HFF-Myc (cell line): ENCODE results near the gene ISLR.

Source experiments
- DNase-seq: peaks from one replicate; pipeline ENCODE4 v3.0.0-alpha.2; 2011; ENCODE audit warnings: low read depth; ENCODE audit errors: extremely low read depth
- H3K4me3 ChIP-seq: replicated peaks from 2 replicates; pipeline ENCODE4 v1.5.1; 2011; ENCODE audit warnings: low read depth, mild to moderate bottlenecking, control low read depth, low read length
- TF ChIP-seq, protein P1 (sequence below): IDR thresholded peaks from 2 replicates; pipeline ENCODE4 v1.5.1; 2012; ENCODE audit warnings: mild to moderate bottlenecking, low read depth, low read length, control low read depth; ENCODE audit errors: missing control alignments

The ISLR gene

DNA sequence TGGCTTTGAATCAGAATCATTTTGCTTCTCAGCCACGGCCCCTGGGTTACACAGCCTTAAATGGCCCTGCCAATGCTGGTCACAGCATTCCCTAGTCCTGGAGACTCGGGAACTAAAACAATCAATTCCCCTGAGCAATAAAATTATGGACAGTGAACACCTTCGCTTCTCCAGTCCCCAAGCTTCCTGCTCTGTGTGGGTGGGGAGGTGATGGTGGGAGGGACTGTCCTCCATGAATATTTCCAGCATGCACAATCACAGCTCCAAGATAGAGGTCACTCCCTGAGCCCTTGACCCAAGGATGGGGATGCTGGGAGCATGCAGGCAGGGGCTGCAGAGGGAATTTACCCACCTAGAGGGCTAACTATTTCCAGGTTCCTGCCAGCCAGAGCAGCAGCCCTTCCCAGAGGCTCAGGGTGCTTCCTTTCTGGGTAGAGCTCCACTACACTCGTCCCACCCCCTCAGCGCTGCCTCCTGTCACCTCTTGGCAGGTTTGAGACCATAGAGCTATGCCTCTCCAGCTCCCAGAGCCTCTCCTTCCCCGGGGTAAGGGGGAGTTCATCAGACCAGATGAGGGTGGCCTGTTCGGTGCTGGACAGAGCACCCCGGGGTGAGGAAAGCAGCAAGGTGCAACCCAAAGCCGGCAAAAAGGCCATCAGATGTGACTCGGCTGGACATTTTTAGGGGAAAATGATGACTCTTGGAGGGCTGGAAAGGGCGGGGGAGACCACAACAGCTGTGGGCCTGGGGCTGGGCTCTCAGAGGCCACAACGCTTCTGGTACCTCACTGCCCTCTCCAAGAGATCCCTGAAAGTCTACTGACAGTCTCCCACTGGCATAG is 48.1 kb downstream of the ISLR start:
- H3K4me3 ChIP-seq: no peak overlapping the region
- TF ChIP-seq, protein P1, sequence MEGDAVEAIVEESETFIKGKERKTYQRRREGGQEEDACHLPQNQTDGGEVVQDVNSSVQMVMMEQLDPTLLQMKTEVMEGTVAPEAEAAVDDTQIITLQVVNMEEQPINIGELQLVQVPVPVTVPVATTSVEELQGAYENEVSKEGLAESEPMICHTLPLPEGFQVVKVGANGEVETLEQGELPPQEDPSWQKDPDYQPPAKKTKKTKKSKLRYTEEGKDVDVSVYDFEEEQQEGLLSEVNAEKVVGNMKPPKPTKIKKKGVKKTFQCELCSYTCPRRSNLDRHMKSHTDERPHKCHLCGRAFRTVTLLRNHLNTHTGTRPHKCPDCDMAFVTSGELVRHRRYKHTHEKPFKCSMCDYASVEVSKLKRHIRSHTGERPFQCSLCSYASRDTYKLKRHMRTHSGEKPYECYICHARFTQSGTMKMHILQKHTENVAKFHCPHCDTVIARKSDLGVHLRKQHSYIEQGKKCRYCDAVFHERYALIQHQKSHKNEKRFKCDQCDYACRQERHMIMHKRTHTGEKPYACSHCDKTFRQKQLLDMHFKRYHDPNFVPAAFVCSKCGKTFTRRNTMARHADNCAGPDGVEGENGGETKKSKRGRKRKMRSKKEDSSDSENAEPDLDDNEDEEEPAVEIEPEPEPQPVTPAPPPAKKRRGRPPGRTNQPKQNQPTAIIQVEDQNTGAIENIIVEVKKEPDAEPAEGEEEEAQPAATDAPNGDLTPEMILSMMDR: no peak
- DNase-seq: no peak

DNA sequence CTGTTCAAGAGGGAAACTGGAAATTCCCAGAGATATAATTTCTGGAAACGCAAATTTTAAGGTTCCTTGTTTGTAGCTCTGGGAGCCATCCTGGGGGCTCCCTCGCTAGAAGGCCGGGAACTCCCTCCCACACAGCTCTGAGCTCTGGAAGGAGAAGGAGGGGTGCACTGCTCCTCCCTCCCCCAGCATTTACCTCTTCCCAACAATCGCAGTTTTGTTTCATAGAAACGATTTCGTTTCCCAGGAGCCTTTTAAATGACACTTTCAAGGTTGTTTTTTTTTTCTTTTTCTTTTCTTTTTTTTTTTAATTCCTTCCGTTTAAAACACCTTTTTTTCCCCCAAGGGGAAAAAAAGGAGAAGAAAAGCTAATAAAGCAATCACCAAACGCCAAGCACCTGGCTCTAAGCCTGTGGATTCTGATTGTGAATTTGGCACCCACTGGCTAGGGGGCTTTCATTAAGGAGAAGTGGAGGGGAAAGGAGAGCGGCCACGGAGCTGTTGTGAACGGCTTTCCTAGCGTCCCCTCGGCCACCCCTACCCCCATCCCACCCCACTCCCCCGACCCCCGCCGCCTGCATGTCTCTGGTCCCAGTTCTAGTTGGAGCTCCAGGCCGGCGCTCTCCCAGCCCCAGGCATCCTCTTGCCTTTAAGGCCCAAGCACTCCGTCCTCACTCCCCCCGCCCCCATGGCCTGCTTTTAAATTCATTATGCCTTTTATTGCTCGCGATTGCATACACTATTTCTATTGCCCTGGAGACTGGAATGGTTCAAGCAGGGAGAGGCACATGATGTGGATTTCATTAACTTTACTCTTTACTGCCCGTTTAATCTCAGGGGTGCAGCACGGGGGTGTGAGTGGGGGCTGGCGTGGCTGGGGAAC is 49.0 kb downstream of the ISLR start:
- no peak overlapping the region for H3K4me3 ChIP-seq
- TF ChIP-seq, protein P1: no peak
- DNase-seq: no peak

GRCh38 chr15:74225928-74226327 is 52.4 kb downstream of the ISLR start:
- H3K4me3 ChIP-seq: no peak overlapping the region
- DNase-seq: no peak
- TF ChIP-seq, protein P1: no peak
